NCI-H226 (cell line): ENCODE data around the gene IGF2BP3.
A peak's percentile ranks its signal among the peaks of the same experiment; 100 is the strongest.

Experiments used
- DNase-seq: peaks from one replicate; pipeline ENCODE4 v3.0.0-alpha.2; 2015

Gene IGF2BP3

GRCh38 chr7:23471106-23471859 lies 992 bp upstream of the IGF2BP3 start:
- DNase-seq: no peak

GRCh38 chr7:23469961-23470250 lies 385 bp downstream of the IGF2BP3 start:
- DNase-seq: no peak

- no peak for DNase-seq
Measured at GRCh38 chr7:23469150-23469960, 936 bp downstream of the IGF2BP3 start.

GRCh38 chr7:23468526-23469149 lies 1.7 kb downstream of the IGF2BP3 start:
- no peak for DNase-seq

- DNase-seq: peak; percentile 72
Measured at GRCh38 chr7:23467806-23468525, 2.3 kb downstream of the IGF2BP3 start.

GRCh38 chr7:23467291-23467805 lies 2.9 kb downstream of the IGF2BP3 start:
- no peak for DNase-seq

GRCh38 chr7:23462846-23463245 lies 7.4 kb downstream of the IGF2BP3 start:
- no peak for DNase-seq

- no peak for DNase-seq
Measured at GRCh38 chr7:23458044-23458443, 12.2 kb downstream of the IGF2BP3 start.

GRCh38 chr7:23456093-23456492 lies 14.2 kb downstream of the IGF2BP3 start:
- no peak for DNase-seq

- no peak for DNase-seq
Measured at GRCh38 chr7:23454881-23455526, 15.3 kb downstream of the IGF2BP3 start.

GRCh38 chr7:23450518-23450917 lies 19.8 kb downstream of the IGF2BP3 start:
- DNase-seq: no peak

- DNase-seq: no peak
Measured at GRCh38 chr7:23449941-23450340, 20.4 kb downstream of the IGF2BP3 start.

GRCh38 chr7:23445326-23445725 lies 25.0 kb downstream of the IGF2BP3 start:
- DNase-seq: no peak

- DNase-seq: no peak
Measured at GRCh38 chr7:23443974-23444373, 26.3 kb downstream of the IGF2BP3 start.

- no peak for DNase-seq
Measured at GRCh38 chr7:23438171-23438570, 32.1 kb downstream of the IGF2BP3 start.

GRCh38 chr7:23434147-23434917 lies 36.0 kb downstream of the IGF2BP3 start:
- no peak for DNase-seq

- DNase-seq: no peak
Measured at GRCh38 chr7:23431702-23432199, 38.5 kb downstream of the IGF2BP3 start.

- DNase-seq: no peak
Measured at GRCh38 chr7:23430893-23431259, 39.4 kb downstream of the IGF2BP3 start.

GRCh38 chr7:23426876-23427275 lies 43.4 kb downstream of the IGF2BP3 start:
- DNase-seq: peak; percentile 74

GRCh38 chr7:23422909-23423308 lies 47.4 kb downstream of the IGF2BP3 start:
- no peak for DNase-seq

- DNase-seq: no peak
Measured at GRCh38 chr7:23422384-23422783, 47.9 kb downstream of the IGF2BP3 start.

GRCh38 chr7:23419845-23420244 lies 50.4 kb downstream of the IGF2BP3 start:
- DNase-seq: no peak
